ENCODE measurements around the gene AGAP9. TPM values are rescaled to one million over a fixed set of nuclear protein-coding genes. Genes with fewer than 3 reads are reported as not detected.

AGAP9 gene
- total and polyA plus RNA-seq, 2 of the 8 experiments (the other 6 are each of a cell fraction or from before 2014, with no cell fraction given), result 7.2 to 9.3 TPM

DNA sequence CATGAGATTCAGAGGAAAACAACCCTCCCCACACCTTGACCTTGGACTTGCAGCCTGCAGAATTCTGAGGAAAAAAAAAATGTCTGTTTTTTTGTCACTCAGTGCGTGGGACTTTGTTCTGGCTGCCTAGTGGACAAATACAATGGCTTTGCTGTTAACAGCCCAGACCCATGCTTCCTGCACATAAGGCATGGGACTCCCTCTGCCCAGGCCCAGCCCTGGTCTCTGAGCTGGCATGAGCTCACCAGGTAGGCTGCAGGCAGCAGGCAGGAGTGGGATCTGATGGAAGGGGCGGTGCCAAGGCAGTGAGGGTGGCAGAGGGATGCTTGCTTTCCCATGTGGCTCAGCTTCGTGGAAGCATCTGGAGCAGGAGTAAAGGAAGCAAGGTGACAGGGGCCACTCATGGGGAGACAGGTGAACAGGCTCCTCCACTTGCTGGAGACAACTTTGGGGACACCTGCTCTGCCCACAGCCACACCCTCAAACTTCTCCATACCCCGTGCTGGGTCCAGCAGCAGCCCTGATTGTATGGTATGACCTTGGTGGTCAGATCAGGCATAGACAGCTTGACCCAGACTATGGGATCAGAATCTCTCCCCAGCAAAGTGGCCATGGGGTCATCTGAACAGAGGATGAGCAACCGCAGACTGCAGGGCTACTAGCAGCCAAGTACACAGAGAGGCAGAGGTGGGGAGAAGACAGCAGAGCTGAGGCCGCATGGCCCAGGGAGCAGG is 66.5 kb downstream of the AGAP9 start (continued):
- TF ChIP-seq SP1 (IDR thresholded peaks at IDR 0.05; ENCODE audit: low read depth, low read length), result no peak
- no peak for TF ChIP-seq EP300 (IDR thresholded peaks at IDR 0.05; ENCODE audit: borderline replicate concordance in 1 of 2, low read depth in 2 of 2, low read length in 2 of 2)
- TF ChIP-seq FOSL1 (IDR thresholded peaks at IDR 0.05; ENCODE audit: insufficient read depth, low read depth, low read length), result no peak
- TF ChIP-seq CHD2 (IDR thresholded peaks at IDR 0.05; ENCODE audit: low read length), result no peak
- TF ChIP-seq SIN3A (conservative IDR thresholded peaks at IDR 0.05 in 1 of 2, IDR thresholded peaks at IDR 0.05 in 1 of 2; ENCODE audit: low read depth in 1 of 2, low read length in 2 of 2), result no peak
- no peak for TF ChIP-seq HDAC2 (IDR thresholded peaks at IDR 0.05; ENCODE audit: borderline replicate concordance in 1 of 2, low read depth in 2 of 2, low read length in 2 of 2)
- TF ChIP-seq SIX5 (IDR thresholded peaks at IDR 0.05; ENCODE audit: low read depth, low read length), result no peak
- TF ChIP-seq, protein P1, sequence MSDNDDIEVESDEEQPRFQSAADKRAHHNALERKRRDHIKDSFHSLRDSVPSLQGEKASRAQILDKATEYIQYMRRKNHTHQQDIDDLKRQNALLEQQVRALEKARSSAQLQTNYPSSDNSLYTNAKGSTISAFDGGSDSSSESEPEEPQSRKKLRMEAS (IDR thresholded peaks at IDR 0.05), result no peak
- no peak for TF ChIP-seq CBX8 (IDR thresholded peaks at IDR 0.05; ENCODE audit: borderline replicate concordance, low read depth, low read length)
